ENCODE results near the gene REC114. TPM values are rescaled to one million over a fixed set of nuclear protein-coding genes. Genes with fewer than 3 reads are reported as not detected.
"Not testable (repeated sequence)": the region's sequence is repeated elsewhere in the genome, so short reads cannot be mapped to it uniquely, and the experiment has no call there.

REC114 gene
- total RNA-seq, 1 donor from 2014 or later = not detected

DNA sequence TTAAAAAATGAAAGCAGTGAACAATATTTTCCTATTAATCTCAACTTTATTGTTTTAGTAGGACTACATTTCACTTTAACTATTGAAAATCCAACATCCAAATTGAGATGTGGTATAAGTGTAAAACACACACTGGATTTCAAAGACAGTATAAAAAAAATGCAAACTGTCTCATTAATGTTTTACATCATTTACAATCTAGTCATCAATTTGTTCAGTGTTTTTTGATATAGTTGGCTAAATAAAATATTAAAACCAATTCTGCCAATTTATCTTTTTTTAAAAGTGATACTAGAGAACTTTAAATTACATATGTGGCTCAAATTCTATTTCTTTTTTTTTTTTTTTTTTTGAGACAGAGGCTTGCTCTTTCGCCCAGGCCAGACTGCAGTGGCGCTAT is 95.2 kb downstream of the REC114 start:
- H3K4me1 ChIP-seq = no peaks in the 10 kb centered on the region
- no peaks in the 10 kb centered on the region for H3K9me3 ChIP-seq
- H3K4me3 ChIP-seq = no peak overlapping the region
- no peaks in the 10 kb centered on the region for H3K27me3 ChIP-seq (ENCODE audit: low read depth)
- H3K36me3 ChIP-seq = no peaks in the 10 kb centered on the region
- DNase-seq = no peak
- no peak overlapping the region for H3K27ac ChIP-seq
- ATAC-seq = no peak
- TF ChIP-seq, protein P1, sequence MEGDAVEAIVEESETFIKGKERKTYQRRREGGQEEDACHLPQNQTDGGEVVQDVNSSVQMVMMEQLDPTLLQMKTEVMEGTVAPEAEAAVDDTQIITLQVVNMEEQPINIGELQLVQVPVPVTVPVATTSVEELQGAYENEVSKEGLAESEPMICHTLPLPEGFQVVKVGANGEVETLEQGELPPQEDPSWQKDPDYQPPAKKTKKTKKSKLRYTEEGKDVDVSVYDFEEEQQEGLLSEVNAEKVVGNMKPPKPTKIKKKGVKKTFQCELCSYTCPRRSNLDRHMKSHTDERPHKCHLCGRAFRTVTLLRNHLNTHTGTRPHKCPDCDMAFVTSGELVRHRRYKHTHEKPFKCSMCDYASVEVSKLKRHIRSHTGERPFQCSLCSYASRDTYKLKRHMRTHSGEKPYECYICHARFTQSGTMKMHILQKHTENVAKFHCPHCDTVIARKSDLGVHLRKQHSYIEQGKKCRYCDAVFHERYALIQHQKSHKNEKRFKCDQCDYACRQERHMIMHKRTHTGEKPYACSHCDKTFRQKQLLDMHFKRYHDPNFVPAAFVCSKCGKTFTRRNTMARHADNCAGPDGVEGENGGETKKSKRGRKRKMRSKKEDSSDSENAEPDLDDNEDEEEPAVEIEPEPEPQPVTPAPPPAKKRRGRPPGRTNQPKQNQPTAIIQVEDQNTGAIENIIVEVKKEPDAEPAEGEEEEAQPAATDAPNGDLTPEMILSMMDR (IDR thresholded peaks at IDR 0.05) = no peak
- intact Hi-C loops (cut with DNase I) = no loop called here

DNA sequence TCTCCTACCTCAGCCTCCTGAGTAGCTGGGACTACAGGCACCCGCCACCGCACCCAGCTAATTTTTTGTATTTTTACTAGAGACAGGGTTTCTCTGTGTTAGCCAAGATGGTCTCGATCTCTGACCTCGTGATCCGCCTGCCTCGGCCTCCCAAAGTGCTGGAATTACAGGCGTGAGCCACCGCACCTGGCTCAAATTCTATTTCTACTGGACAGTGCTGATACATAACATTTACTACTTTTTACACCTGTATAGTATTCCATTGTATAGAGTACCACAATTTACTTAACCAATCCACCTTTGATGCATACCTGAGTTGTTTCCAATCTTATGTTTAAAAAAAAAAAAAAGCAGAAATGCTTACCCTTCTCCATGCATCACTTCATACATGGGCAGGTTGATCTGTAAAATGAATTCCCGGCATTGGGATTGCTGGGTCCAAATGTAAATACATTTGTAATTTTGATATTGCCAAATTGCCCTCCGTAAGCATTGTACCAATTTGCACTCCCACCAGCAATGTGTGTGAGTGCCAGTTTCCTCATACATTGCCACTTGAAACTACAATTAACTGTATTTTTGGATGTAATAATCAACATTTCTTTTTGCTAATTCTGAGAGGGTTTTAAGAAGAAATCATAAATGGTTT is 95.7 kb downstream of the REC114 start:
- ATAC-seq (peak in 1 of 2 donors; percentile 69), DNase-seq (no peak)
- Histone ChIP-seq H3K4me3 (no peak overlapping the region), H3K9me3 (no peaks in the 10 kb centered on the region), H3K27me3 (ENCODE audit: low read depth) (no peaks in the 10 kb centered on the region), H3K4me1 (no peaks in the 10 kb centered on the region), H3K27ac (no peak overlapping the region), H3K36me3 (no peaks in the 10 kb centered on the region)
- TF ChIP-seq, protein P1 (IDR thresholded peaks at IDR 0.05) = no peak
- intact Hi-C loops (cut with DNase I) = no loop called here

DNA sequence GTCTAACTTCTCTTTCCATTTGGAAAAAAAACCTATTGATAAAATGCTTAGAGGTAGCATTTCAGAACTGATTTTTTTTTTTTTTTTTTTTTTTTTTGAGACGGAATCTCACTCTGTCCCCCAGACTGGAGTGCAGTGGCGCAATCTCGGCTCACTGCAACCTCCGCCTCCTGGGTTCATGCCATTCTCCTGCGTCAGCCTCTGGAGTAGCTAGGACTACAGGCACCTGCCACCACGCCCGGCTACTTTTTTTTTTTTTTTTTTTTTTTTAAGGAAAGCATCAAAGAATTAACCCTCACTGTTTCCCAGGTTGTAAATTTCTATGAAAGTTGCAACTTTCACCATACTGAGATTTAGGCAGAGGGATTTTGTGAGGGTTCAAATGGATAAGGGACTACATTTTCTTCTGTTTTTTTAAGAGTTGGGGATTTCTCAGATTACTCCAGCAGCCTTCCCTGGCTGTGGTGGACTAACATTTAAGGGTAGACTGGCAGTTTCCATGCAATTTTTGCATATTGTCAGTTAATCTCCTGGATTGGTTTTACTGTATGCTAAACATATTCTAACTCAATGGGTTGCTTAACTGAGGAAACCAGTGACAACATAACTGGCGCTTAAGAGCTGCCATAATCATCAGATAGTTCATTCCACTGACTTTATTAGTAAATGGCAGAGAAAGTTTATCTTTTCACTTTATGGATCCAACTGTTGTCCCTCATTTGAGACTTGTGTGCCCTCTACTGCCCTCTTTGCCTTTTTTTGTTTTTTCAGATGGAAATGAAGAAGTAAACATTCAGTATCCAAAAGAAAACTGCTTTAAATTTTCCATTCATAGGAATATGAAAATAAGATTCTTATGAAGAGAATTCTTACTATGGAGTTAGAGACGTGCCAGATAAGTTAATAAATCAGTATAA is 96.5 kb downstream of the REC114 start:
- no peak overlapping the region for H3K4me3 ChIP-seq
- H3K36me3 ChIP-seq = no peaks in the 10 kb centered on the region
- no peak overlapping the region for H3K27ac ChIP-seq
- DNase-seq = peak; percentile 84
- ATAC-seq = peak; percentile 65 to 92
- H3K27me3 ChIP-seq (ENCODE audit: low read depth) = no peaks in the 10 kb centered on the region
- H3K9me3 ChIP-seq = no peaks in the 10 kb centered on the region
- intact Hi-C loops (cut with DNase I) = no loop called here
- TF ChIP-seq, protein P1 (IDR thresholded peaks at IDR 0.05) = no peak
- no peaks in the 10 kb centered on the region for H3K4me1 ChIP-seq

DNA sequence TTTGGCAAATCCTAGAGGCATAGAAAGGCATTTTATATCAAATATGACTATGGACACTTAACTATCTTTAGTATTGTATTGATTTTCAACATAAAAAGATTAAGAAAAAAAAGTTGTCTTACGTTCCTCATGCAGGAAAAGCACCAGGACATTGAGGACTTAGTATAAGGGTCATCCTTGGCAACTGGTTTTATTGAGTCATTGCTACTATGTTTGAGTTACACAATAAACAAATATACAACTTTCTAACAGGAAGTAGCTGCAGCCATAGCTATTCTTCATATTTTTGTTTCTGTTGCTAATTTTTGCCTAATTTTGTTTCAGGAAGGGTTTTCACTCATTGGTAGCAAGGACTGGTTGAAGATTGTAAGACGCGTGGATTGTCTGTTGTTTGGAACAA is 97.2 kb downstream of the REC114 start:
- no peaks in the 10 kb centered on the region for H3K4me1 ChIP-seq
- H3K9me3 ChIP-seq = no peaks in the 10 kb centered on the region
- no peaks in the 10 kb centered on the region for H3K27me3 ChIP-seq (ENCODE audit: low read depth)
- peak; percentile 42 to 66 for ATAC-seq
- H3K36me3 ChIP-seq = no peaks in the 10 kb centered on the region
- no peak overlapping the region for H3K27ac ChIP-seq
- TF ChIP-seq, protein P1 (IDR thresholded peaks at IDR 0.05) = no peak
- intact Hi-C loops (cut with DNase I) = no loop called here
- no peak for DNase-seq
- no peak overlapping the region for H3K4me3 ChIP-seq

DNA sequence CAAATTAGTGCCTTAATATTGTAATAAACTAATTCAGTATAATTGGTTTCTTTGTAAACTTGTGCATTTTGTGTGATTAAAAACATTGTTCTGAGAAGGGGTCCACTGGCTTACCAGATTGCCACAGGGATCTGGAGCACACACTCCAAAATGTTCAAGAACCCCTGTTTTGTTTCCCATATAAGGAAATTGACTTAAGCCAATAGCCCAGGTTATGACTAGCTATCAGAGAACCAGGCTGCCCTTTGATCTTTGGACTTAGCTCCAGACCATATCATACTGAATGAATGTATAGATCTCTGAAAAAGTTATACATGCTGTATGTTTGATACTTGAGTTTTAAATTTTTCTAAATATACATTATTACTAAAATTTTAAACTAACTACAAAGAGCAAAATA is 98.5 kb downstream of the REC114 start:
- no peaks in the 10 kb centered on the region for H3K36me3 ChIP-seq
- no peak overlapping the region for H3K27ac ChIP-seq
- H3K27me3 ChIP-seq (ENCODE audit: low read depth) = no peaks in the 10 kb centered on the region
- H3K4me1 ChIP-seq = no peaks in the 10 kb centered on the region
- H3K4me3 ChIP-seq = no peak overlapping the region
- TF ChIP-seq, protein P1 (IDR thresholded peaks at IDR 0.05) = no peak
- intact Hi-C loops (cut with DNase I) = no loop called here
- H3K9me3 ChIP-seq = no peaks in the 10 kb centered on the region
- DNase-seq = no peak
- ATAC-seq = no peak

DNA sequence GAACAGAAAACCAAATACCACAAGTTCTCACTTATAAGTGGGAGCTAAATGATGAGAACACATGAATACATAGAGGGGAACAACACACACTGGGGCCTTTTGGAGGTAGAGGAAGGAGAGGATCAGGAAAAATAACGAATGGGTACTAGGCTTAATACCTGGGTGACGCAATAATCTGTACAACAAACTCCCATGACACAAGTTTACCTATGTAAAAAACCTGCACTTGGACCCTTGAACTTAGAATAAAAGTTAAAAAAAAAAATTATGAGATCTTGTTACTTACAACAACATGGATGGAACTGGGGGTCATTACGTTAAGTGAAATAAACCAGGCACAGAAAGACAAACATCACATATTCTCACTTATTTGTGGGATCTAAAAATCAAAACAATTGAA is 106.0 kb downstream of the REC114 start:
- H3K27ac ChIP-seq; H3K36me3 ChIP-seq; H3K4me1 ChIP-seq; H3K27me3 ChIP-seq (ENCODE audit: low read depth); intact Hi-C loops (cut with DNase I); ATAC-seq; DNase-seq; H3K4me3 ChIP-seq; H3K9me3 ChIP-seq: not testable (repeated sequence)
